ENCODE results near the gene ULBP2.
A peak's percentile ranks its signal among the peaks of the same experiment; 100 is the strongest.
"Not testable (repeated sequence)": the region's sequence is repeated elsewhere in the genome, so short reads cannot be mapped to it uniquely, and the experiment has no call there.

Gene ULBP2

GRCh38 chr6:149927025-149927424 is 14.8 kb upstream of the ULBP2 start:
- DNase-seq = not testable (repeated sequence)

- DNase-seq = no peak
Measured at GRCh38 chr6:149929422-149929821, 12.4 kb upstream of the ULBP2 start.

- no peak for DNase-seq
Measured at GRCh38 chr6:149931501-149931900, 10.3 kb upstream of the ULBP2 start.

- DNase-seq = no peak
Measured at GRCh38 chr6:149933036-149933435, 8.8 kb upstream of the ULBP2 start.

GRCh38 chr6:149933461-149933860 is 8.4 kb upstream of the ULBP2 start:
- no peak for DNase-seq

- DNase-seq = peak; percentile 76 to 90 (median 84)
Measured at GRCh38 chr6:149934249-149935156, 7.3 kb upstream of the ULBP2 start.

GRCh38 chr6:149935246-149935645 is 6.6 kb upstream of the ULBP2 start:
- DNase-seq = no peak

GRCh38 chr6:149935668-149936067 is 6.1 kb upstream of the ULBP2 start:
- DNase-seq = no peak

GRCh38 chr6:149936743-149937142 is 5.1 kb upstream of the ULBP2 start:
- DNase-seq = no peak

GRCh38 chr6:149938013-149938570 is 3.7 kb upstream of the ULBP2 start:
- not testable (repeated sequence) for DNase-seq

- peak in 2 of 4 experiments; percentile 22 to 32 for DNase-seq
Measured at GRCh38 chr6:149938571-149939355, 3.1 kb upstream of the ULBP2 start.

- no peak for DNase-seq
Measured at GRCh38 chr6:149939356-149939648, 2.5 kb upstream of the ULBP2 start.

- DNase-seq = no peak
Measured at GRCh38 chr6:149939909-149940671, 1.7 kb upstream of the ULBP2 start.

- DNase-seq = no peak
Measured at GRCh38 chr6:149940672-149940982, 1.2 kb upstream of the ULBP2 start.

GRCh38 chr6:149942461-149942829 is 631 bp downstream of the ULBP2 start:
- DNase-seq = no peak

- DNase-seq = not testable (repeated sequence)
Measured at GRCh38 chr6:149943321-149943720, 1.5 kb downstream of the ULBP2 start.

GRCh38 chr6:149945276-149945675 is 3.5 kb downstream of the ULBP2 start:
- DNase-seq = not testable (repeated sequence)

GRCh38 chr6:149946631-149947030 is 4.8 kb downstream of the ULBP2 start:
- DNase-seq = not testable (repeated sequence)

- not testable (repeated sequence) for DNase-seq
Measured at GRCh38 chr6:149947533-149947932, 5.7 kb downstream of the ULBP2 start.

GRCh38 chr6:149948011-149948410 is 6.2 kb downstream of the ULBP2 start:
- no peak for DNase-seq

GRCh38 chr6:149948616-149949015 is 6.8 kb downstream of the ULBP2 start:
- no peak for DNase-seq

GRCh38 chr6:149950423-149950822 is 8.6 kb downstream of the ULBP2 start:
- DNase-seq = no peak

GRCh38 chr6:149951096-149951495 is 9.3 kb downstream of the ULBP2 start:
- DNase-seq = no peak

Measured in suppressor macrophage (primary cell).